ENCODE data around the gene CPEB3. TPM values are rescaled to one million over a fixed set of nuclear protein-coding genes. Genes with fewer than 3 reads are reported as not detected.
"Not testable (repeated sequence)": the region's sequence is repeated elsewhere in the genome, so short reads cannot be mapped to it uniquely, and the experiment has no call there.

Gene CPEB3
- total RNA-seq, 3 donors from 2014 or later, result 0.68 to 0.92 (median 0.82) TPM

DNA sequence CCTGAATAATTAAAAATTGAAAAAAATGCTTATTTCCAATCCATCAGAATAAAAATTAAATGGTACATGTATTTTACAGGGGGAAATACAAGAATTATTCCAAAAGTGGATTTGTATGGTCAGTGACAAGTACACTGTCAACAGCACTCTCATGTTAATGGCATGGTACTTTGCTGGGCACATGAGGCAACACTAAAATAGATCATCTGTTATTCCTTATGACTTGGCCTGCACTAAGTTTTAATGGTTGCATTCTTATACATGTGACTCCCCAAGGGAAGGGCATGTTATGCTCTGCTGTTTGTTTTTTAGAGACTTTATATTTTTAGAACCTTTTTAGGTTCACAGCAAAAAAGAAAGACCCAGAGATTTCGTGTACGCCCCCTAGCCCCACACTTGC lies 128.3 kb downstream of the CPEB3 start:
- Mint-ChIP-seq H3K9me3 (peaks cover 10% of the 10 kb centered on the region), H3K36me3 (ENCODE audit: insufficient read depth) (peaks cover 10% of the 10 kb centered on the region), H3K4me3 (no peak overlapping the region), H3K27me3 (ENCODE audit: low read depth) (no peaks in the 10 kb centered on the region), H3K4me1 (ENCODE audit: low read depth) (no peaks in the 10 kb centered on the region)
- ATAC-seq (no peak), DNase-seq (no peak)

DNA sequence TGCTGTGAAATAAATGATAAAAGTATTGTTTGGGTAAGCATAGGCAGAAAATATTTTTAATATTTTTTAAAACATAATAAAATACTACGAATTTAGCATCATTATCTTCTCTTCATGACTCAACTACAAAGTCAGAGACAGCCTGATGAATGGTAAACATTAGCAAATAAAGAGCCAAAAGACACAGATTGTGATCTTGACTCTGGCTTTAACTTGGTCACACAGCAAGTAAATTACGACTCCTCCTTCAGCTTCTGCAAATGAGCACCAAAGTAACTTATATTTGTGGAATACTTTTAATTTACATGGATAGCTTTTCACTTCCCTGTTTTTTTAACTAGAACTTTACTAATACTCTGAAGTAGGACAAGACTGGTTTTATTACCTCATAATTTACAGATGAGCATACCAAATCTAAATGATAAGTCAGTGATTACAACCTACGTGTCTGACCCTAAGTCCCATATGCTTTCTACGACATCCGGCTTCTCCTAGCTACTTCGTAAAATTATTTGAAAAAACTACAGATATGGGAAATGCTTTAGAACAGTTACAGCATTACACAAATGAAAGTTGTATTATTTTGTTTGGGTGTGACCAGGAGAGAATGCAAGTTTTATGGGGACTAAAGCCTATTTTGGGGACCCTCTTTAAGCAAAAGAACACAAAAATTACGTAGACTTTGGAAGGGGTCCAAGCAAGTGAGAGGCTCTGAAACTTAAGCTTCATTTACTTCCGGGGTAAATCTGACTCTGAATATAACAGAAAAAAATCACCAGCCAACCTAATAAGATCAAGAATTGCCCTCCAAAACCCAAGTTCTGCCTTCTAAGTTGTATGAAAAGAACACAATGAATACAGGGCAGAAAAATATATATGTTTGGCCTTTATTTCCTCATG lies 133.8 kb downstream of the CPEB3 start:
- H3K9me3 Mint-ChIP-seq, result no peaks in the 10 kb centered on the region
- H3K4me1 Mint-ChIP-seq (ENCODE audit: low read depth), result no peaks in the 10 kb centered on the region
- no peak overlapping the region for H3K4me3 Mint-ChIP-seq
- DNase-seq, result no peak
- no peaks in the 10 kb centered on the region for H3K27me3 Mint-ChIP-seq (ENCODE audit: low read depth)
- no peak for ATAC-seq
- peaks cover 5% of the 10 kb centered on the region for H3K36me3 Mint-ChIP-seq (ENCODE audit: insufficient read depth)

DNA sequence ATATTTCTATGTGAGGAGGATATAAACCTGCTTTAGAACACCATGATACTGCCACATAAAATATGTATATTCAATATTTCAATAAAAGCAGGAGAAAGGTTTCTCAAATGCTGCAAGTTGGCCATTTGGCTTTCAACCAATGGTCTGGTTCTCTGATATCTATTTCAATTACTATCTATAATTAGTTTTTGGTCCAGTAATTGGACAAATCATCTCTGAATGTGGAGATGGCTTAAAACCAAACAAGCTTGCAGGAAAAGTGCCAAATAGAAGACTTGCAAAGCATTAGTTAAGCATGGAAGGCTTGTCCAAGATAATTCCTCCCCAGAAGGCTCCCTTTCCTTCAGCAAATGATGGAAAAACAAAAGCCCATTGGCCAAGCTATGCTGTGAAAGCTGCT lies 140.1 kb downstream of the CPEB3 start:
- Mint-ChIP-seq H3K27me3 (ENCODE audit: low read depth) (no peaks in the 10 kb centered on the region), H3K4me1 (ENCODE audit: low read depth) (no peaks in the 10 kb centered on the region), H3K9me3 (no peaks in the 10 kb centered on the region), H3K4me3 (no peak overlapping the region), H3K36me3 (ENCODE audit: insufficient read depth) (peaks cover 3% of the 10 kb centered on the region)
- no peak for ATAC-seq
- DNase-seq, result no peak

DNA sequence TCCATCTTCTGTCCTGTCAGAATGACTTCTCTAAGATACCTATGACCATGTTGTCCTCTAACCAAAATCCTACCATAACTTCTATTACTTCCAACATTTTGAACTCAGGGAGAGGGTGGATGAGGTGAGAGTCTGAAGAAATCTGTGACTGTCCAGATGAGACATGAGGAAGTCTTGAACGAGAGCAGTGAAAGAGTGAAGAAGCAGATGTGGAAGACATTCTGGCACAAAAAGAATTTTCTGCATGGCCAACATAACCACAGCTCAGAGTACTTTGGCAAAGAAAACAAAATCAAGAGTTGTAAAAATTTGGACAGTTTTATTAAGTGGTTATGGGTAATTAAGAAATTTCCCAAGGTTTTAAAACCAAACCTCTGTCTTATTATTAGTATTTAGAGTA lies 141.6 kb downstream of the CPEB3 start:
- Mint-ChIP-seq H3K4me1 (ENCODE audit: low read depth) (no peaks in the 10 kb centered on the region), H3K9me3 (no peaks in the 10 kb centered on the region), H3K27me3 (ENCODE audit: low read depth) (no peaks in the 10 kb centered on the region), H3K4me3 (no peak overlapping the region), H3K36me3 (ENCODE audit: insufficient read depth) (no peaks in the 10 kb centered on the region)
- ATAC-seq (no peak), DNase-seq (no peak)

DNA sequence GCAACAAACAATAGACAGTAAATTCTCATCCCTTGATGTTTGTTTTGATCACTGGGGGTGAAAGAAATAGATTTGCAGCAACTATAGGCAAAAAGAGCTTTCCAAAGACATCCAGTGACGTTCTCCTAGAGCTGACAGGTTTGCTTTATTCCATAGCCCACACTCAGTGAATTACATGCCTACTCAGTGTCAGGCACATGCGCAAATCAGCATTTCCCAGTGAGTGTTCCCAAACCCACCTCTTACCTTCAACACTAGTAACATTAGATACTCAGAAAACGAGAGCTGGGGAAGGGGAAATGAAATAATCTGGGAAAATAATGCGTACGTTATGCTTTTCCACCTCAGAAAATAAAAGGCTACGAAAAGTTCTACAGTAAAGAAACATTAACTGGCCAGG lies 144.1 kb downstream of the CPEB3 start:
- Mint-ChIP-seq H3K9me3 (no peaks in the 10 kb centered on the region), H3K36me3 (ENCODE audit: insufficient read depth) (peaks cover 4% of the 10 kb centered on the region), H3K4me1 (ENCODE audit: low read depth) (peaks cover 2% of the 10 kb centered on the region), H3K4me3 (no peak overlapping the region), H3K27me3 (ENCODE audit: low read depth) (no peaks in the 10 kb centered on the region)
- DNase-seq (no peak), ATAC-seq (no peak)

DNA sequence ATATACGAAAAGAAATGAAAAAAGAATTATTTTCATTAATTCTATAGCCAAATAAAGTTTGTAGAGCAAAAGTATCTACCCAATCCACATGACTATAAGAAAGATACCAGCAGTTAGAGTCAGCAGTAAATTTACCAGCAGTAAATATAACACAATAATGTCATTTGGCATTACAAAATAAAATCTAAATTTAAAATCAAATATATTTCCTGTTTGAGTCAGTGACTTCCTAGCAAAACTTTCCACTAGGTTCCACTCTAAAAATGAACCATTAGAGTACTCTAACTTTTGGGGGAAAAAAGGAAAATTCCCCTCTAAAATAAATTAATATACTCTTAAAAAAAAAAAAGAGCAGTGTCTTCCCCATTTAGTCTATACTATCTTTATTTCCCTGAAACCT lies 144.8 kb downstream of the CPEB3 start:
- Mint-ChIP-seq H3K4me1 (ENCODE audit: low read depth) (peaks cover 2% of the 10 kb centered on the region), H3K9me3 (no peaks in the 10 kb centered on the region), H3K27me3 (ENCODE audit: low read depth) (no peaks in the 10 kb centered on the region), H3K36me3 (ENCODE audit: insufficient read depth) (peaks cover 4% of the 10 kb centered on the region), H3K4me3 (no peak overlapping the region)
- ATAC-seq (no peak), DNase-seq (no peak)

DNA sequence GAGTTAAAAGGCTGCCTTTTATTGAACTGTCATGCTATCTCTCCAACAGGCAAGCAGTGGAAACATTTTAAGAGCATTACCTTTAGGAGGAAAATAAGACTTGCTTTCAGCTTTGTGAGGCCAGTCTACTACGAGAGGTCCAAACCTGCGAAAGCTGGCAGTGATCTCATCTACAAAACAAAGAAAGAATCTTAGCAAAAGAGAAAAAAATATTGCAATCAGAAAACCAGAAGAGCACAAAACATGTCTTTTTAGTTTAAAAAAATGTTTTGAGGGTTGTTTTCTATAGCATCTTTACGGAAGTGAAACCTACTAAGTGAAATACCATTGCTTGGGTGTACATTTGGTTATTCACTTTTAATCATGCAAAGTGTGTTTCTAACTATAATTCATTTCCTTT lies 147.9 kb downstream of the CPEB3 start:
- no peaks in the 10 kb centered on the region for H3K27me3 Mint-ChIP-seq (ENCODE audit: low read depth)
- ATAC-seq, result no peak
- peaks cover 11% of the 10 kb centered on the region for H3K36me3 Mint-ChIP-seq (ENCODE audit: insufficient read depth)
- H3K4me1 Mint-ChIP-seq (ENCODE audit: low read depth), result peaks cover 2% of the 10 kb centered on the region
- H3K4me3 Mint-ChIP-seq, result no peak overlapping the region
- DNase-seq, result no peak
- H3K9me3 Mint-ChIP-seq, result no peaks in the 10 kb centered on the region

DNA sequence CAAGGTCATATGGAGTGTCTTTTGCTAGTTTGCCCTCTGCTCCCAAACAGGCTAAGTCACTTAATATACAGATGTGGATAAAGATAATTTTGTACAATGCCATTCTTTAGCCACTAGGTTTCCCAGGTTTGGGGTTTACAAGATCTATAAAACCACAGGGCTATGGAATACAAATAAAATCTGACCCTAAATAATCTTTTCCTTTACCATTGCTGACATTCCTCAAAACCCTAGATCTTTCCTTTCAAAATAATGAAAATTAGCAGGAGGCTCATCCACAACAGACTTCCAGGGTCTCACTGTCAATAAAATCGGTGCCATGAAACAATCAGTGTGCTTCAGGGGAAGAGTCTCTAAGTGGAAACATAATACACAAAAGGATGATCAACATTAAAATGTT lies 148.4 kb downstream of the CPEB3 start:
- ATAC-seq (no peak), DNase-seq (no peak)
- H3K9me3 Mint-ChIP-seq, result no peaks in the 10 kb centered on the region
- H3K4me1 Mint-ChIP-seq (ENCODE audit: low read depth), result peaks cover 2% of the 10 kb centered on the region
- H3K4me3 Mint-ChIP-seq, result no peak overlapping the region
- peaks cover 12% of the 10 kb centered on the region for H3K36me3 Mint-ChIP-seq (ENCODE audit: insufficient read depth)
- no peaks in the 10 kb centered on the region for H3K27me3 Mint-ChIP-seq (ENCODE audit: low read depth)

DNA sequence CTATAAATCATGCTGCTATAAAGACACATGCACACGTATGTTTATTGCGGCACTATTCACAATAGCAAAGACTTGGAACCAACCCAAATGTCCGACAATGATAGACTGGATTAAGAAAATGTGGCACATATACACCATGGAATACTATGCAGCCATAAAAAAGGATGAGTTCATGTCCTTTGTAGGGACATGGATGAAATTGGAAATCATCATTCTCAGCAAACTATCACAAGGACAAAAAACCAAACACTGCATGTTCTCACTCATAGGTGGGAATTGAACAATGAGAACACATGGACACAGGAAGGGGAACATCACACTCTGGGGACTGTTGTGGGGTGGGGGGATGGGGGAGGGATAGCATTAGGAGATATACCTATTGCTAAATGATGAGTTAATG lies 149.7 kb downstream of the CPEB3 start:
- DNase-seq; H3K4me1 Mint-ChIP-seq (ENCODE audit: low read depth); ATAC-seq; H3K27me3 Mint-ChIP-seq (ENCODE audit: low read depth); H3K4me3 Mint-ChIP-seq; H3K9me3 Mint-ChIP-seq: not testable (repeated sequence)
- H3K36me3 Mint-ChIP-seq (ENCODE audit: insufficient read depth), result peaks cover 20% of the 10 kb centered on the region

DNA sequence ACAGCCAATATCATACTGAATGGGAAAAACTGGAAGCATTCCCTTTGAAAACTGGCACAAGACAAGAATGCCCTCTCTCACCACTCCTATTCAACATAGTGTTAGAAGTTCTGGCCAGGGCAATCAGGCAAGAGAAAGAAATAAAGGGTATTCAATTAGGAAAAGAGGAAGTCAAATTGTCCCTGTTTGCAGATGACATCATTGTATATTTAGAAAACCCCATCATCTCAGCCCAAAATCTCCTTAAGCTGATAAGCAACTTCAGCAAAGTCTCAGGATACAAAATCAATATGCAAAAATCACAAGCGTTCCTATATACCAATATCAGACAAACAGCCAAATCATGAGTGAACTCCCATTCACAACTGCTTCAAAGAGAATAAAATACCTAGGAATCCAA lies 156.8 kb downstream of the CPEB3 start:
- not testable (repeated sequence) for ATAC-seq; H3K9me3 Mint-ChIP-seq; H3K4me1 Mint-ChIP-seq (ENCODE audit: low read depth); H3K27me3 Mint-ChIP-seq (ENCODE audit: low read depth); DNase-seq; H3K4me3 Mint-ChIP-seq
- peaks cover 28% of the 10 kb centered on the region for H3K36me3 Mint-ChIP-seq (ENCODE audit: insufficient read depth)

DNA sequence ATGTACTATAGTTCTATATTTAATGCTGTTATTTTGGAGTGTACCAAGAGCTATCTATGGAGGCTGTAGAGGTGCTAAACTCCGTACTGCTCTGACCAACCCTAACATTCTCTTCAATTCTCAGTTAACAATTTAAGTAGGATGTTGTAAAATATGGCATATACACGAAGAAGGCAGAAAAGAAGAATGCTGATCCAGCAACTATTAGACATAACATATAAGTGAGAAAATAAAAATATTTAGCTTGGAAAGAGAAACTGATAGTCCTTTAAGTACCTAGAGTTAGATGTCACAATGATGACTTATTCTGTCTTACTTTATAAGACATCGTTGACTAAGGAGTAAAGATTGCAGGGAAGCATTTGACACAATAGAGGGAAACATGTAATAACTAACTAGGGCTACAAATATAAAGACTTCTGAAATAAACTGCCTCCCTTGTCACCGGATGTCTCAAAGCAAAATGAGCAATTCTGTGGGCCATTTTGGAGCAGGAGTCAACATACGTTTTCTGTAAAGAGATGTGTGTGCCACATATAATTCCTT lies 159.5 kb downstream of the CPEB3 start:
- Mint-ChIP-seq H3K27me3 (ENCODE audit: low read depth) (no peaks in the 10 kb centered on the region), H3K4me1 (ENCODE audit: low read depth) (no peaks in the 10 kb centered on the region), H3K36me3 (ENCODE audit: insufficient read depth) (peaks cover 16% of the 10 kb centered on the region), H3K9me3 (no peaks in the 10 kb centered on the region), H3K4me3 (no peak overlapping the region)
- ATAC-seq (no peak), DNase-seq (no peak)

DNA sequence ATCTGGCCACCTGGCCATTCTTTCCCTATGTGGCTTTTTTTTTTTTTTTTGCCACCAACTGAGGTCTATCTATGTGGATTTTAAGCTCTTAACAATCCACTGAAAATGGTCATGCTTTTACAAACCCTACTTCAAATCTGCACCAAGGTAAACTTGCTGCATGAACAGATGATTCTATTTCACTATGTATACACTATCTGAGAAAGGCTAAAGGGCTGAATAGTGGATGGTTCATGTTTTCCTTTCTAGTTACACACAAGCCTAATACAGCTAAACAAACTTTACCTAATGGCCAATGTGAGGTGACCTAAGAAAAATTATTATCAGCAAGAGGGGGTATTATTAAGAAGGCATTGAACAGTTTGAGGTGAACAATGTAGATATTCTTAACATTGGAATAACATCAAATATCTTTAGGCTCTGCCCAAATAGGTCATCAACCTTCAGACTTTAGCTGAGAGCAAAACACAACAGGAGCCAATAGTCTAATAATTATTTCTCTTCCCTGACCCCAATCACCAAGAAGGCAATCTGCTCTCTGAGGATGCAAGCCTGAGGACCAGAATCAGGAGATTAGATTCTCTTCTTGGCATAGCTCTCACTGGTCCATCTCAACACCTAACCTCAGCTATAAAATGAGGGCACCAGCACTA lies 160.1 kb downstream of the CPEB3 start:
- Mint-ChIP-seq H3K27me3 (ENCODE audit: low read depth) (no peaks in the 10 kb centered on the region), H3K4me3 (no peak overlapping the region), H3K36me3 (ENCODE audit: insufficient read depth) (peaks cover 11% of the 10 kb centered on the region), H3K9me3 (no peaks in the 10 kb centered on the region), H3K4me1 (ENCODE audit: low read depth) (no peaks in the 10 kb centered on the region)
- DNase-seq, result no peak
- ATAC-seq, result no peak

DNA sequence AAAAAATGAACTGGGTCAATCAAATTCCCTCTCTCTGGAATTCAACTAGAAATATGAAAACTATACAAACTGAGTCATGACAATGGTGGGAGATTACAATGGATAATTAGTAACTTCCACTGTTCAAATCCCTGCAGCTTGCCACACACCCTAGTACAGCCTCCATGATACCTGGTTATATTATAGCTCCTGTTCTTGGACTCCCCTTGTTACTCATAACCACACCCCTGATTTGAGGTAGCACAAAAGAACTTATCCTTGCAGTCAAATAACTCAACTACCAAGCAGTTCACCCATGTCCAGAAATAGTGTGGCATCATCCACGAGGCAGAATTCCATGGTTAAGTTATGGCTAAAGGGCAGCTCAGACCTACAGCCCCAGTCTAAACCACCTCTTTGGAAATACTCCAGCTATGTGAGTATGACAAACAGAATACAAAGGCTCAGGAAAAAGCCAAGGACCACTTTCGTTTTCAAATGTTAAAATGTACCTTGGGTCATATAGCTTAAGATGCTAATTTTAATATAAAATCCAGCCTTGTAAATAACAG lies 164.7 kb downstream of the CPEB3 start:
- Mint-ChIP-seq H3K9me3 (no peaks in the 10 kb centered on the region), H3K27me3 (ENCODE audit: low read depth) (no peaks in the 10 kb centered on the region), H3K36me3 (ENCODE audit: insufficient read depth) (peaks cover 7% of the 10 kb centered on the region), H3K4me1 (ENCODE audit: low read depth) (no peaks in the 10 kb centered on the region), H3K4me3 (no peak overlapping the region)
- no peak for DNase-seq
- ATAC-seq, result no peak

DNA sequence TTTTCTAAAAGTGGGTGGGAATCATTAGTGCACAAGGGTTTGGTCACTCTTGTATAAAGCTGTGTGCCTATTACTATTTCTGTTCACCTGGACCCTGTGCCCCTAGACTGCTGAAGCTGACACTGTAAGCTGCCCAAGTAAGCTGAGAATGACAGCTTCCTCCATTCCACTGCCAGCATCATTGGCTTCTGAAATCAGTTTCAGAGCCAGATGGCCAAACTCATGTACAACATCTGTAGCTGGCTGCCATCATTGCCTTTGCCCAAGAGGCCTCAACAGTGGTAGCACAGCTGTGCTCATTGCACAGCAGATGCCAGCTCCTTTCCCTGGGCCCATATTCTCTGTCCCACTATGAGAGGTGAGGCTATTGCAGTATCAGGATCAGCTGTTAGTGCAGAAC lies 165.7 kb downstream of the CPEB3 start:
- Mint-ChIP-seq H3K36me3 (ENCODE audit: insufficient read depth) (peaks cover 5% of the 10 kb centered on the region), H3K4me1 (ENCODE audit: low read depth) (no peaks in the 10 kb centered on the region), H3K9me3 (no peaks in the 10 kb centered on the region), H3K4me3 (no peak overlapping the region), H3K27me3 (ENCODE audit: low read depth) (no peaks in the 10 kb centered on the region)
- no peak for ATAC-seq
- DNase-seq, result no peak
